NB4 (cell line): ENCODE measurements around the gene MPP3.

ENCODE experiments used
- POLR2A ChIP-seq: IDR thresholded peaks from 2 replicates; pipeline ENCODE4 v1.6.1; 2011; ENCODE audit warnings: mild to moderate bottlenecking; ENCODE audit not compliant: insufficient read length; ENCODE audit errors: extremely low read depth
- TF ChIP-seq, protein P1 (sequence below): IDR thresholded peaks from one replicate; pipeline ENCODE4 v1.5.1; 2012; ENCODE audit warnings: low read depth, low read length

- no peak for TF ChIP-seq POLR2A
- TF ChIP-seq, protein P1, sequence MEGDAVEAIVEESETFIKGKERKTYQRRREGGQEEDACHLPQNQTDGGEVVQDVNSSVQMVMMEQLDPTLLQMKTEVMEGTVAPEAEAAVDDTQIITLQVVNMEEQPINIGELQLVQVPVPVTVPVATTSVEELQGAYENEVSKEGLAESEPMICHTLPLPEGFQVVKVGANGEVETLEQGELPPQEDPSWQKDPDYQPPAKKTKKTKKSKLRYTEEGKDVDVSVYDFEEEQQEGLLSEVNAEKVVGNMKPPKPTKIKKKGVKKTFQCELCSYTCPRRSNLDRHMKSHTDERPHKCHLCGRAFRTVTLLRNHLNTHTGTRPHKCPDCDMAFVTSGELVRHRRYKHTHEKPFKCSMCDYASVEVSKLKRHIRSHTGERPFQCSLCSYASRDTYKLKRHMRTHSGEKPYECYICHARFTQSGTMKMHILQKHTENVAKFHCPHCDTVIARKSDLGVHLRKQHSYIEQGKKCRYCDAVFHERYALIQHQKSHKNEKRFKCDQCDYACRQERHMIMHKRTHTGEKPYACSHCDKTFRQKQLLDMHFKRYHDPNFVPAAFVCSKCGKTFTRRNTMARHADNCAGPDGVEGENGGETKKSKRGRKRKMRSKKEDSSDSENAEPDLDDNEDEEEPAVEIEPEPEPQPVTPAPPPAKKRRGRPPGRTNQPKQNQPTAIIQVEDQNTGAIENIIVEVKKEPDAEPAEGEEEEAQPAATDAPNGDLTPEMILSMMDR: no peak
Observed at GRCh38 chr17:43861960-43862359, 29.0 kb upstream of the MPP3 start.
